HEK293 (cell line): ENCODE measurements around the gene STAB1.

ENCODE experiments used
- CTCF ChIA-PET: fragments of 350-600 bp; formaldehyde crosslinking; extraction: SDS; loops from one replicate; lab custom pipeline; 2021; ENCODE audit warnings: antibody characterized with exemption; lab: Yijun Ruan, JAX
- POLR2A ChIA-PET: fragments of 300-600 bp; formaldehyde crosslinking; extraction: SDS; loops from one replicate; lab custom pipeline; 2020; ENCODE audit warnings: antibody characterized with exemption, inconsistent platforms; lab: Yijun Ruan, JAX
- H3K27ac ChIP-seq: fragments of 200-500 bp; sonication (Bioruptor generic); 2 replicates; pipeline ENCODE4 v1.5.1; 2014; ENCODE audit warnings: low read depth, low read length, control low read depth, inconsistent platforms; ENCODE audit errors: extremely low read depth
- H3K36me3 ChIP-seq, 2 experiments: fragments of 200-500 bp in 1 of 2; sonication (Bioruptor generic) in 1 of 2; 1 replicate in 1 of 2; 2 replicates in 1 of 2; pipeline ENCODE4 v1.5.1; 2014 to 2017; ENCODE audit warnings: inconsistent platforms in 2 of 2, low read length in 2 of 2; ENCODE audit not compliant: control insufficient read depth in 2 of 2, insufficient read depth in 1 of 2
- H3K4me1 ChIP-seq: fragments of 200-500 bp; sonication (Bioruptor generic); 2 replicates; pipeline ENCODE4 v1.5.1; 2014; ENCODE audit warnings: mild to moderate bottlenecking, low read length, inconsistent platforms; ENCODE audit not compliant: control insufficient read depth, insufficient read depth
- H3K4me3 ChIP-seq: 2 replicates; pipeline ENCODE4 v1.5.1; 2011; ENCODE audit warnings: low read depth, mild to moderate bottlenecking, control low read depth, low read length, moderate library complexity
- H3K9me3 ChIP-seq: fragments of 200-500 bp; sonication (Bioruptor generic); 2 replicates; pipeline ENCODE4 v1.5.1; 2014; ENCODE audit warnings: low read depth, low read length, inconsistent platforms; ENCODE audit not compliant: control insufficient read depth, insufficient read depth
- FEZF1 ChIP-seq: fragments of 450-650 bp; formaldehyde crosslinking; IDR thresholded peaks from 2 replicates; pipeline ENCODE4 v1.5.1; 2016; ENCODE audit warnings: missing biosample characterization, missing genetic modification characterization
- GLI2 ChIP-seq: fragments of 450-650 bp; formaldehyde crosslinking; IDR thresholded peaks from 2 replicates; pipeline ENCODE4; 2017; ENCODE audit warnings: missing biosample characterization, missing genetic modification characterization, low read depth, borderline replicate concordance
- KLF1 ChIP-seq: fragments of 450-650 bp; formaldehyde crosslinking; IDR thresholded peaks from 2 replicates; pipeline ENCODE4 v1.5.1; 2016; ENCODE audit warnings: missing biosample characterization, missing genetic modification characterization
- PRDM4 ChIP-seq: fragments of 450-650 bp; formaldehyde crosslinking; IDR thresholded peaks from 2 replicates; pipeline ENCODE4 v1.5.1; 2017; ENCODE audit warnings: missing biosample characterization, missing genetic modification characterization
- PRDM6 ChIP-seq: fragments of 450-650 bp; formaldehyde crosslinking; IDR thresholded peaks from 2 replicates; pipeline ENCODE4 v1.5.1; 2017; ENCODE audit warnings: missing biosample characterization, missing genetic modification characterization
- SCRT2 ChIP-seq: fragments of 450-650 bp; formaldehyde crosslinking; IDR thresholded peaks from 2 replicates; pipeline ENCODE4 v1.5.1; 2016; ENCODE audit warnings: missing biosample characterization, missing genetic modification characterization
- ZBTB20 ChIP-seq: fragments of 450-650 bp; formaldehyde crosslinking; IDR thresholded peaks from 2 replicates; pipeline ENCODE4 v1.5.1; 2016; ENCODE audit warnings: missing biosample characterization, missing genetic modification characterization
- ZNF138 ChIP-seq: fragments of 450-650 bp; formaldehyde crosslinking; IDR thresholded peaks from 2 replicates; pipeline ENCODE4 v1.5.1; 2016; ENCODE audit warnings: missing biosample characterization, missing genetic modification characterization, borderline replicate concordance
- ZNF140 ChIP-seq: fragments of 450-650 bp; formaldehyde crosslinking; IDR thresholded peaks from 2 replicates; pipeline ENCODE4 v1.5.1; 2016; ENCODE audit warnings: missing biosample characterization, missing genetic modification characterization
- ZNF148 ChIP-seq: fragments of 450-650 bp; formaldehyde crosslinking; IDR thresholded peaks from 2 replicates; pipeline ENCODE4 v1.5.0; 2017; ENCODE audit warnings: missing biosample characterization, missing genetic modification characterization, borderline replicate concordance
- ZNF169 ChIP-seq: fragments of 450-650 bp; formaldehyde crosslinking; IDR thresholded peaks from 2 replicates; pipeline ENCODE4 v1.5.1; 2016; ENCODE audit warnings: missing biosample characterization, missing genetic modification characterization
- ZNF202 ChIP-seq: fragments of 450-650 bp; formaldehyde crosslinking; IDR thresholded peaks from 2 replicates; pipeline ENCODE4 v1.5.1; 2016; ENCODE audit warnings: missing biosample characterization, missing genetic modification characterization, borderline replicate concordance
- ZNF23 ChIP-seq: fragments of 450-650 bp; formaldehyde crosslinking; IDR thresholded peaks from 2 replicates; pipeline ENCODE4 v1.5.1; 2016; ENCODE audit warnings: missing biosample characterization, missing genetic modification characterization, borderline replicate concordance
- ZNF292 ChIP-seq: fragments of 450-650 bp; formaldehyde crosslinking; IDR thresholded peaks from 2 replicates; pipeline ENCODE4 v1.5.1; 2016; ENCODE audit warnings: low read depth, missing biosample characterization, missing genetic modification characterization, borderline replicate concordance
- ZNF341 ChIP-seq: fragments of 450-650 bp; formaldehyde crosslinking; IDR thresholded peaks from 2 replicates; pipeline ENCODE4; 2016; ENCODE audit warnings: low read depth, missing biosample characterization, missing genetic modification characterization
- ZNF521 ChIP-seq: fragments of 450-650 bp; formaldehyde crosslinking; IDR thresholded peaks from 2 replicates; pipeline ENCODE4 v1.5.1; 2017; ENCODE audit warnings: missing biosample characterization, mild to moderate bottlenecking, missing genetic modification characterization
- ZNF600 ChIP-seq: fragments of 450-650 bp; formaldehyde crosslinking; IDR thresholded peaks from 2 replicates; pipeline ENCODE4 v1.5.1; 2016; ENCODE audit warnings: missing biosample characterization, missing genetic modification characterization
- ZNF830 ChIP-seq: fragments of 450-650 bp; IDR thresholded peaks from 2 replicates; pipeline ENCODE4 v1.5.0; 2018; ENCODE audit warnings: missing biosample characterization, missing genetic modification characterization, low read depth, mild to moderate bottlenecking, moderate library complexity

STAB1 gene

GRCh38 chr3:52458770-52459545, 36.2 kb upstream of the STAB1 start (continued):
- TF ChIP-seq ZNF140 (tag by site-specific recombination) (no peak), ZBTB20 (tag by site-specific recombination) (no peak), PRDM6 (no peak), ZNF23 (no peak), ZNF202 (no peak), ZNF148 (tag by site-specific recombination) (no peak), ZNF138 (tag by site-specific recombination) (no peak)
- TF ChIP-seq, all 188 proteins: peak for 0

- ChIA-PET POLR2A (no interaction called here), CTCF (interaction anchor here (0.6 kb wide), 1 partner anchor 12 kb away, joined by 3 read pairs; no protein-coding TSS in a partner anchor)
- Histone ChIP-seq H3K36me3 (peaks cover 22 to 98% of the 10 kb centered on the region in 2 experiments; a peak in 2 of 3 replicates), H3K4me3 (no peak overlapping the region), H3K4me1 (no peaks in the 10 kb centered on the region), H3K27ac (no peak overlapping the region), H3K9me3 (no peaks in the 10 kb centered on the region)
- no peak for TF ChIP-seq ZNF521 (tag by site-specific recombination)
- TF ChIP-seq ZNF600 (tag by site-specific recombination), result no peak
- TF ChIP-seq PRDM4 (tag by site-specific recombination), result no peak
- TF ChIP-seq ZNF169, result no peak
- no peak for TF ChIP-seq SCRT2 (tag by site-specific recombination)
Observed at GRCh38 chr3:52461874-52462273, 33.3 kb upstream of the STAB1 start.

- H3K27ac ChIP-seq, result no peak overlapping the region
- peaks cover 22 to 96% of the 10 kb centered on the region in 2 experiments; a peak in 2 of 3 replicates for H3K36me3 ChIP-seq
- H3K4me1 ChIP-seq, result no peaks in the 10 kb centered on the region
- TF ChIP-seq ZNF830 (tag by site-specific recombination) (no peak), GLI2 (tag by site-specific recombination) (no peak), FEZF1 (no peak), ZNF292 (no peak), ZNF138 (tag by site-specific recombination) (no peak), ZNF600 (tag by site-specific recombination) (no peak), KLF1 (tag by site-specific recombination) (no peak), ZNF341 (no peak)
- POLR2A ChIA-PET, result no interaction called here
- no peaks in the 10 kb centered on the region for H3K9me3 ChIP-seq
- CTCF ChIA-PET, result interaction anchor here (0.9 kb wide), 1 partner anchor 337 kb away, joined by 6 read pairs; no protein-coding TSS in a partner anchor
- no peak overlapping the region for H3K4me3 ChIP-seq
Observed at GRCh38 chr3:52463416-52463815, 31.7 kb upstream of the STAB1 start.
